Measurements from ENCODE around the gene CHKB. TPM values are rescaled to one million over a fixed set of nuclear protein-coding genes. Genes with fewer than 3 reads are reported as not detected.

The CHKB gene
- total RNA-seq, 2 donors from 2014 or later: 43.3 to 122 TPM

DNA sequence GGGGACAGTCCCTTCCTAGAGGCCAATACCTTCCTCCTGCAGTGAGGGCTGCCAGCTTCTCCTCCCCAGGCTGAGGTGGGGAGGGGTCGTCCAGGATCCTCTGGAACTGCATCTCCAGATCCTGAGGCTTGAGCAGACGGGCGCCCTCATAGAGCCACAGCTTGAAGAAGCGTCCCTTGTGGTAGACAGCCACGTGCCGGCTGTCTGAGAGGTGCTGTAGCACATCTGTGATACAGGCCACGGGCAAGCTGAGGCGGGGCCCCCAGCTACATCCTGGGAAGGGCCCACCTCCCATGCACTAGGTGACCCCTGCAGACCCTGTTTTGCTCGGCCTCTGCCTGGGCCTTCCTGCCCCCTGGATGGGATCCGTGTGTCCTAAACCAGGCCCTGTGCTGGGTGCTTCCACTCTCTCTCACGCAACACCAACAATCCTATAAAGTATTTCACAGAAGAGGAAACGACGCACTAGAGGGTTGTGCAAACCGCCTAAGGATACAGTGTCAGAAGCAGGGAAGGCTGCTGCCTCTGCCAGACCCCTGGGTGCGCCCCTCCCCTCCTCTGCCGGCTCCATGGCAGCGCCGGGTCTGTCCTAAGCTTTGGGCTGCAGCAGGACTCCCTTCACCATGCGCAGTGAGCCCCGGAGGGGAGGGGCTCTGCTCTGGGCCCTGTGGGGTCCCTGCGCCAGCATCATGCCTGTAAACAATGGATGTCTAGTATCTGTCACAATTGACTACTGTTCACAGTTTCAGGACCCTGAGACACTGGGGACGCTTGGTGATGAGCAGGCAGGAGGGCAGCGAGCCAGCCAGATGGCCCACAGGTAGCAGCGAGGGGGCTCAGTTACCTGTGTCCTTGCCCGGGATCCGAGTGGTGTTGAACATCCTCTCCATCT, 8.9 kb downstream of the CHKB start:
- no peaks in the 10 kb centered on the region for H3K27me3 ChIP-seq
- TF ChIP-seq, protein P1, sequence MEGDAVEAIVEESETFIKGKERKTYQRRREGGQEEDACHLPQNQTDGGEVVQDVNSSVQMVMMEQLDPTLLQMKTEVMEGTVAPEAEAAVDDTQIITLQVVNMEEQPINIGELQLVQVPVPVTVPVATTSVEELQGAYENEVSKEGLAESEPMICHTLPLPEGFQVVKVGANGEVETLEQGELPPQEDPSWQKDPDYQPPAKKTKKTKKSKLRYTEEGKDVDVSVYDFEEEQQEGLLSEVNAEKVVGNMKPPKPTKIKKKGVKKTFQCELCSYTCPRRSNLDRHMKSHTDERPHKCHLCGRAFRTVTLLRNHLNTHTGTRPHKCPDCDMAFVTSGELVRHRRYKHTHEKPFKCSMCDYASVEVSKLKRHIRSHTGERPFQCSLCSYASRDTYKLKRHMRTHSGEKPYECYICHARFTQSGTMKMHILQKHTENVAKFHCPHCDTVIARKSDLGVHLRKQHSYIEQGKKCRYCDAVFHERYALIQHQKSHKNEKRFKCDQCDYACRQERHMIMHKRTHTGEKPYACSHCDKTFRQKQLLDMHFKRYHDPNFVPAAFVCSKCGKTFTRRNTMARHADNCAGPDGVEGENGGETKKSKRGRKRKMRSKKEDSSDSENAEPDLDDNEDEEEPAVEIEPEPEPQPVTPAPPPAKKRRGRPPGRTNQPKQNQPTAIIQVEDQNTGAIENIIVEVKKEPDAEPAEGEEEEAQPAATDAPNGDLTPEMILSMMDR (IDR thresholded peaks at IDR 0.05): no peak
- H3K9me3 ChIP-seq: no peaks in the 10 kb centered on the region
- no peak overlapping the region for H3K27ac ChIP-seq
- DNase-seq (no peak), ATAC-seq (no peak)
- intact Hi-C loops (cut with DNase I): no loop called here
- 83 to 93% methylated on average over 12 to 25 of the region's 26 CpGs for WGBS, 2 donors
- peaks cover 21% of the 10 kb centered on the region for H3K4me1 ChIP-seq
- no peak overlapping the region for H3K4me3 ChIP-seq
- no peaks in the 10 kb centered on the region for H3K36me3 ChIP-seq (replicated peaks in 1 of 2; ENCODE audit: insufficient read depth in 1 of 2, low read depth in 2 of 2)

DNA sequence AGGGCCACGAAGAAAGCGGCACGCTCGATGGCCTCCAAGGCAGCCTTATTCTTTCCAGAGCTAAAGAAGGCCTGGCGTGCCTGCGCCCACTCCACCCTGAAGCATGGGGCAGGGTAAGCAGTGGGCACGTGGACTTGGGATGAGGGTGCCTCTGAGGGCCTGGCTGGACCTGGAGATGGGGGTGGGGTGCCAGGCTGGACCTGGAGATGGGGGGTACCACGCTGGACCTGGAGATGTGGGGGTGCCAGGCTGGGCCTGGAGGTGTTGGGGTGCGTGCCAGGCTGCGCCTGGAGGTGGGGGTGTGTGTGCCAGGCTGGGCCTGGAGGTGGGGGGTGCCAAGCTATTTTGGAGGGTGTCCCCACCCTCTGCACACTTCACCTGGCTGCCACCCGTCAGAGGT, 9.7 kb downstream of the CHKB start:
- no peak for DNase-seq
- Histone ChIP-seq H3K4me3 (no peak overlapping the region), H3K27ac (no peak overlapping the region), H3K27me3 (no peaks in the 10 kb centered on the region), H3K4me1 (peaks cover 18% of the 10 kb centered on the region), H3K36me3 (replicated peaks in 1 of 2; ENCODE audit: insufficient read depth in 1 of 2, low read depth in 2 of 2) (no peaks in the 10 kb centered on the region), H3K9me3 (no peaks in the 10 kb centered on the region)
- TF ChIP-seq, protein P1 (IDR thresholded peaks at IDR 0.05): no peak
- no peak for TF ChIP-seq POLR2A (IDR thresholded peaks at IDR 0.05)
- intact Hi-C loops (cut with DNase I): no loop called here
- no peak for ATAC-seq
- WGBS, 2 donors: 98 to 100% methylated on average over 5 to 8 of the region's 11 CpGs

DNA sequence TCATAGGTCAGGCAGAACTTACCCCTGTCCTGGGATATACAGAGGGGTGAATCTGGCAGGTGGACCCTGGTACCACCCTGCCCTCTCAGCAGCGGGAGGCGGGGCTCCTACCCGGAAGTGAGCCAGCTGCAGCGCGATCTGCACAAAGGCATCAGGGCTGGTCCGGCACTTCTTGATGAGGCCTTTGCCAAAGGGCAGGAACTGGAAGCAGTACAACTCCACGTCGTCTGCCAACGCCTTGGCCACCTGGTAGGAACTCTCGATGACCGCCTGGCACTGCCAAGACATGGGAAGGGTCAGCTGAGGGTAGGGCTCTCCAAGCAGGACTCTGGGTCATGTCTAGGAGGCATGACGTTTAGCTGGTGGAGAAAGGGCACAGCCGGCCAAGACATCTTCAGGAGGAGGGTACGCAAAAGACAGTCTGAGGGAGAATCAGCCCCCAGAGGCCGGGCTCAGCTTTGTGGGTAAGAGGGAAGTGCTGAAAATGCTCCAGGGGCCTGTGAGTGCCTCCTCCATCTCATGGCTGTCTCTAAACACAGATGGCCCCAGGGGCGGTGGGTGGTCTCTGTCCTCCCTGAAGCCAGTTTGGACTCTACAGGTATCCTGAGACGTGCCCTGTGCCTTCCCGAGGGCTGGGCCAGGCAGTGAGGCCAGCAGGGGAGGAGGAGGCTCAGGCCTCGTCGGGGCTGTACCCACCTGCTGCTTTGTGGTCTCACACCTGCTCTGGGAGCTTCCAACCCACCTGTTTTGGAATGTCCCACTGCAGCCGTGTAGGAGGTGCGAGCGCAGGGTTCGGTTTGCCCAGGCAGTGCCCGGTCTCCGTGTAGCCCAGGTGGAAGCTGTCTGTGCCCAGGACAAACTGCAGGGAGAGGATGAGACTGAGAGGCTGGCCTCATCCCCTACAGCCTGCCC, 11.1 kb downstream of the CHKB start:
- Histone ChIP-seq H3K4me3 (no peak overlapping the region), H3K9me3 (no peaks in the 10 kb centered on the region), H3K36me3 (replicated peaks in 1 of 2; ENCODE audit: insufficient read depth in 1 of 2, low read depth in 2 of 2) (no peaks in the 10 kb centered on the region), H3K27me3 (no peaks in the 10 kb centered on the region), H3K4me1 (peaks cover 18% of the 10 kb centered on the region), H3K27ac (no peak overlapping the region)
- DNase-seq: no peak
- WGBS, 2 donors: 60 to 89% methylated on average over 1 to 24 of the region's 26 CpGs
- intact Hi-C loops (cut with DNase I): no loop called here
- no peak for ATAC-seq
- TF ChIP-seq, protein P1 (IDR thresholded peaks at IDR 0.05): no peak
- TF ChIP-seq POLR2A (IDR thresholded peaks at IDR 0.05): no peak

DNA sequence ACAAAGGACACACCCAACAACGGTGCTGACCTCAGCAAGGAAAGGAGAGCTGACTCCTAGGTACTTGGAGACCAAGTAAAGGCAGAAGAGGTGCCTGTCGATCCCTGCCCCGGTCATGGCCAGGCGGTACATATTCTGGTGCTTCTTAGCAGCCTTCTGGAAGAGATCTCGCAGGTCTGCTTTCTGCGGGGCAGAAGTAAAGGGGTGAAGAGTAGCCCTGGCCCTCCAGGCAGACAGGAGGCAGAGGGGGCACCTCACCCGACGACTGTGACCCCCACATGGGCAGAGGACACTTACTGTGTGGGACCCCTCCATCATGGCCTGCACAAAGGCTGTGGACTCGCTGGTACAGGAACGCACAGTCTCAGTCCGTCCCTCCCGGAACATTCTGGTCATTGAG, 11.8 kb downstream of the CHKB start:
- Histone ChIP-seq H3K9me3 (no peaks in the 10 kb centered on the region), H3K27ac (no peak overlapping the region), H3K4me3 (no peak overlapping the region), H3K36me3 (replicated peaks in 1 of 2; ENCODE audit: insufficient read depth in 1 of 2, low read depth in 2 of 2) (no peaks in the 10 kb centered on the region), H3K27me3 (no peaks in the 10 kb centered on the region), H3K4me1 (peaks cover 18% of the 10 kb centered on the region)
- intact Hi-C loops (cut with DNase I): no loop called here
- no peak for DNase-seq
- 94 to 97% methylated on average over 4 to 12 of the region's 12 CpGs for WGBS, 2 donors
- no peak for TF ChIP-seq POLR2A (IDR thresholded peaks at IDR 0.05)
- TF ChIP-seq, protein P1 (IDR thresholded peaks at IDR 0.05): no peak
- no peak for ATAC-seq

All from body of pancreas (tissue), 4 donors.